H1 (cell line): ENCODE results near the gene ATP11C. TPM values are rescaled to one million over a fixed set of nuclear protein-coding genes. Genes with fewer than 3 reads are reported as not detected.
"Not testable (repeated sequence)": the region's sequence is repeated elsewhere in the genome, so short reads cannot be mapped to it uniquely, and the experiment has no call there.

Experiments used
- CTCF ChIA-PET: fragments of 300-600 bp; sonication (Branson Sonifier 250); formaldehyde crosslinking; loops from one replicate; lab custom pipeline; 2021; ENCODE audit not compliant: partially characterized antibody; lab: Charles Lee
- POLR2A ChIA-PET: fragments of 300-600 bp; sonication (Branson Sonifier 250); formaldehyde crosslinking; loops from one replicate; lab custom pipeline; 2021; ENCODE audit warnings: inconsistent platforms; ENCODE audit not compliant: partially characterized antibody; lab: Charles Lee
- DNase-seq, 2 experiments: peaks; one replicate each; pipeline versions ENCODE4 v3.0.0 to v3.0.0-alpha.2; 2010 to 2022; ENCODE audit warnings: low spot score in 2 of 2, low read depth in 1 of 2, mixed read lengths in 1 of 2
- FAIRE-seq: peaks from 2 replicates; lab custom pipeline; 2011; peaks lifted over from hg19 to GRCh38; lab: Jason Lieb, UNC
- H2AFZ ChIP-seq: 2 replicates; pipeline ENCODE4 v1.8.1; 2012; ENCODE audit warnings: low read length, inconsistent platforms
- H2AK5ac ChIP-seq: 2 replicates; pipeline ENCODE4 v1.6.1; 2013; ENCODE audit warnings: low read depth, low read length
- H2BK120ac ChIP-seq: replicated peaks from 2 replicates; pipeline ENCODE3; 2013; ENCODE audit warnings: low read depth, low read length, inconsistent platforms
- H2BK12ac ChIP-seq: 2 replicates; pipeline ENCODE4 v1.6.1; 2013; ENCODE audit warnings: low read depth, low read length
- H2BK15ac ChIP-seq: 2 replicates; pipeline ENCODE4 v1.6.1; 2013; ENCODE audit warnings: low read length
- H2BK20ac ChIP-seq: 2 replicates; pipeline ENCODE4 v1.6.1; 2013; ENCODE audit warnings: low read length
- H2BK5ac ChIP-seq: 2 replicates; pipeline ENCODE4 v1.6.1; 2013; ENCODE audit warnings: low read depth, low read length
- H3K14ac ChIP-seq: 2 replicates; pipeline ENCODE4 v1.6.1; 2013; ENCODE audit warnings: inconsistent platforms; ENCODE audit not compliant: insufficient read length
- H3K18ac ChIP-seq: 2 replicates; pipeline ENCODE4 v1.6.1; 2013; ENCODE audit warnings: low read length; ENCODE audit errors: extremely low read depth
- H3K23ac ChIP-seq: 2 replicates; pipeline ENCODE4 v1.6.1; 2013; ENCODE audit warnings: inconsistent platforms; ENCODE audit not compliant: insufficient read length
- H3K23me2 ChIP-seq: 2 replicates; pipeline ENCODE4 v1.6.1; 2013; ENCODE audit warnings: low read depth, low read length
- H3K27ac ChIP-seq: 2 replicates; pipeline ENCODE4 v1.6.1; 2011; ENCODE audit warnings: low read depth, low read length, inconsistent platforms
- H3K27me3 ChIP-seq, 4 experiments: replicated peaks in 1 of 4; 1 replicate in 1 of 4; 2 replicates in 3 of 4; pipeline versions ENCODE4 v1.6.1 to v1.8.1; 2011 to 2013; ENCODE audit warnings: low read length in 3 of 4, mild to moderate bottlenecking in 3 of 4, inconsistent platforms in 2 of 4, mixed read lengths in 2 of 4, moderate library complexity in 1 of 4; ENCODE audit not compliant: control insufficient read depth in 3 of 4, insufficient read depth in 3 of 4; ENCODE audit errors: extremely low read depth in 1 of 4
- H3K36me3 ChIP-seq, 4 experiments: 2 replicates each; pipeline versions ENCODE4 v1.6.1 to v1.8.1; 2011 to 2013; ENCODE audit warnings: mild to moderate bottlenecking in 4 of 4, low read length in 3 of 4, moderate library complexity in 2 of 4, control low read depth in 1 of 4, inconsistent platforms in 1 of 4; ENCODE audit not compliant: insufficient read depth in 4 of 4, control insufficient read depth in 2 of 4
- H3K4ac ChIP-seq: replicated peaks from 2 replicates; pipeline ENCODE3; 2013; ENCODE audit warnings: low read length, low read depth, mixed read lengths, inconsistent platforms; ENCODE audit not compliant: insufficient read length
- H3K4me1 ChIP-seq, 4 experiments: replicated peaks in 1 of 4; 1 replicate in 1 of 4; 2 replicates in 3 of 4; pipeline versions ENCODE4 v1.6.1 to v1.8.1; 2011 to 2013; ENCODE audit warnings: low read length in 3 of 4, inconsistent platforms in 2 of 4, mixed read lengths in 1 of 4; ENCODE audit not compliant: insufficient read depth in 4 of 4, control insufficient read depth in 3 of 4
- H3K4me2 ChIP-seq, 2 experiments: 2 replicates each; pipeline versions ENCODE4 v1.6.1 to v1.8.1; 2011 to 2013; ENCODE audit warnings: low read depth in 2 of 2, low read length in 2 of 2, control low read depth in 1 of 2, inconsistent platforms in 1 of 2, mild to moderate bottlenecking in 1 of 2; ENCODE audit not compliant: insufficient read depth in 1 of 2
- H3K4me3 ChIP-seq, 4 experiments: fragments of 200-600, 300-600 bp in 1 of 4; sonication (generic), shearing (Covaris generic), sonication (Bioruptor Twin) in 1 of 4; 2 replicates each; pipeline versions ENCODE4 v1.5.1 to v1.8.1; 2011 to 2016; ENCODE audit warnings: low read length in 4 of 4, low read depth in 3 of 4, control low read depth in 2 of 4, inconsistent platforms in 2 of 4, mild to moderate bottlenecking in 2 of 4, mixed read lengths in 1 of 4, moderate library complexity in 1 of 4; ENCODE audit not compliant: insufficient read depth in 2 of 4; ENCODE audit errors: extremely low read depth in 1 of 4
- H3K56ac ChIP-seq: replicated peaks from 2 replicates; pipeline ENCODE3; 2013; ENCODE audit warnings: low read depth, mild to moderate bottlenecking, mixed read lengths, low read length, inconsistent platforms; ENCODE audit not compliant: insufficient read length
- H3K79me1 ChIP-seq: 2 replicates; pipeline ENCODE4 v1.6.1; 2013; ENCODE audit warnings: low read depth, low read length, control low read depth
- H3K79me2 ChIP-seq, 2 experiments: 2 replicates each; pipeline versions ENCODE4 v1.6.1 to v1.8.1; 2012 to 2013; ENCODE audit warnings: low read length in 2 of 2, mild to moderate bottlenecking in 2 of 2, inconsistent platforms in 1 of 2; ENCODE audit not compliant: insufficient read depth in 2 of 2, control insufficient read depth in 1 of 2
- H3K9ac ChIP-seq, 4 experiments: replicated peaks in 1 of 4; 1 replicate in 1 of 4; 2 replicates in 3 of 4; pipeline versions ENCODE4 v1.6.1 to v1.8.1; 2011 to 2013; ENCODE audit warnings: low read depth in 3 of 4, low read length in 3 of 4, control low read depth in 2 of 4, mild to moderate bottlenecking in 2 of 4, moderate library complexity in 2 of 4, inconsistent platforms in 1 of 4; ENCODE audit errors: extremely low read depth in 1 of 4
- H3K9me3 ChIP-seq, 2 experiments: 2 replicates each; pipeline versions ENCODE4 v1.6.1 to v1.8.1; 2012 to 2013; ENCODE audit warnings: mild to moderate bottlenecking in 2 of 2, moderate library complexity in 2 of 2, control low read depth in 1 of 2, inconsistent platforms in 1 of 2, low read depth in 1 of 2, low read length in 1 of 2, mixed read lengths in 1 of 2; ENCODE audit not compliant: insufficient read depth in 2 of 2
- H4K20me1 ChIP-seq, 2 experiments: replicated peaks in 1 of 2; 2 replicates each; pipeline versions ENCODE3 to v1.8.1; 2011 to 2013; ENCODE audit warnings: inconsistent platforms in 2 of 2, low read length in 2 of 2, mild to moderate bottlenecking in 1 of 2; ENCODE audit not compliant: insufficient read depth in 2 of 2, control insufficient read depth in 1 of 2
- H4K5ac ChIP-seq: 2 replicates; pipeline ENCODE4 v1.6.1; 2013; ENCODE audit warnings: low read length, low read depth, mixed read lengths, inconsistent platforms; ENCODE audit not compliant: insufficient read length
- H4K8ac ChIP-seq: 2 replicates; pipeline ENCODE4 v1.8.0; 2013; ENCODE audit warnings: mild to moderate bottlenecking, moderate library complexity, low read length, inconsistent platforms; ENCODE audit not compliant: insufficient read depth; ENCODE audit errors: extremely low read depth
- H4K91ac ChIP-seq: replicated peaks from 2 replicates; pipeline ENCODE3; 2013; ENCODE audit warnings: low read length, mixed read lengths, inconsistent platforms; ENCODE audit not compliant: insufficient read length
- CEBPB ChIP-seq: IDR thresholded peaks from 2 replicates; pipeline ENCODE4 v1.6.1; 2012; ENCODE audit warnings: low read depth, low read length
- CHD2 ChIP-seq: IDR thresholded peaks from 2 replicates; pipeline ENCODE4 v1.6.1; 2012; ENCODE audit warnings: low read length, improper control_type of control experiment
- CTBP2 ChIP-seq: IDR thresholded peaks from 2 replicates; pipeline ENCODE4 v1.7.0; 2011; ENCODE audit warnings: borderline replicate concordance, mild to moderate bottlenecking, moderate library complexity, mixed read lengths, low read length; ENCODE audit not compliant: insufficient read depth, insufficient read length
- EP300 ChIP-seq, 2 experiments: IDR thresholded peaks; 1 replicate in 1 of 2; 2 replicates in 1 of 2; pipeline ENCODE4 v1.6.1; 2011 to 2012; ENCODE audit warnings: low read depth in 2 of 2, low read length in 2 of 2, mild to moderate bottlenecking in 2 of 2, borderline replicate concordance in 1 of 2, inconsistent platforms in 1 of 2, moderate library complexity in 1 of 2
- TCF12 ChIP-seq: IDR thresholded peaks from 2 replicates; pipeline ENCODE4 v1.6.1; 2011; ENCODE audit warnings: low read depth, mild to moderate bottlenecking, low read length
- WGBS, 2 experiments: shearing (Covaris generic) in 1 of 2; methylation state at CpG; one replicate each; pipeline versions ENCODE4 v1.1.6 to v1.1.7; 2013 to 2015; ENCODE audit warnings: low lambda C conversion rate in 2 of 2, mixed read lengths in 2 of 2, inconsistent platforms in 1 of 2, low coverage in 1 of 2, missing lambda C conversion rate in 1 of 2; ENCODE audit not compliant: insufficient replicate concordance in 2 of 2, insufficient coverage in 1 of 2, insufficient read length in 1 of 2; ENCODE audit errors: extremely low coverage in 1 of 2, missing lambda C conversion rate in 1 of 2; 5-methylcytosine and 5-hydroxymethylcytosine counted together
- polyA plus RNA-seq, 7 experiments: library from polyadenylated mRNA; depleted of rRNA in 3 of 7; stranded (reverse) in 5 of 7; unstranded in 2 of 7; fragments of >200 nt in 5 of 7; fragments of 200-250 nt in 2 of 7; gene quantifications; 1 replicate in 5 of 7; 2 replicates in 1 of 7; 4 replicates in 1 of 7; pipeline versions ENCODE4 v1.2.1 to v1.2.3, GENCODE V29; 2011 to 2013; ENCODE audit warnings: missing spikeins in 2 of 7, mixed read lengths in 2 of 7
- total RNA-seq: library from RNA; stranded (reverse); fragmentation: NEBNext Ultra II Directional; extraction: Animal tissue kit (Norgen Biotek cat#: 25700); gene quantifications from 2 replicates; pipeline ENCODE4 v1.2.1, GENCODE V29; 2021

ATP11C gene
- total and polyA plus RNA-seq, 2 of the 8 experiments (the other 6 are each of a cell fraction or from before 2014, with no cell fraction given): 14.7 to 52.1 TPM

GRCh38 chrX:139691493-139691842 lies 241.4 kb downstream of the ATP11C start (continued):
- TF ChIP-seq CTBP2: no peak
- TF ChIP-seq CHD2: no peak
- TF ChIP-seq CEBPB: no peak
- no peak for TF ChIP-seq TCF12
- no peak for TF ChIP-seq EP300 (IDR thresholded peaks at IDR 0.05; ENCODE audit: borderline replicate concordance in 1 of 2, low read depth in 2 of 2, low read length in 2 of 2)
- TF ChIP-seq, all 59 proteins: peak for 0

- H4K91ac ChIP-seq, H3K4me3 ChIP-seq, H3K4me2 ChIP-seq, H4K5ac ChIP-seq, H3K18ac ChIP-seq, H3K36me3 ChIP-seq, H3K23me2 ChIP-seq, H3K27ac ChIP-seq, H2AK5ac ChIP-seq, H3K23ac ChIP-seq, H3K79me2 ChIP-seq, H3K4me1 ChIP-seq, H4K20me1 ChIP-seq, H2BK20ac ChIP-seq, H3K9ac ChIP-seq, POLR2A ChIA-PET, H3K27me3 ChIP-seq, H2BK5ac ChIP-seq, H2BK15ac ChIP-seq, H2BK12ac ChIP-seq, H3K9me3 ChIP-seq, DNase-seq, FAIRE-seq, H3K79me1 ChIP-seq, H3K56ac ChIP-seq, CTCF ChIA-PET, H4K8ac ChIP-seq, H3K14ac ChIP-seq, H3K4ac ChIP-seq, H2AFZ ChIP-seq, H2BK120ac ChIP-seq: not testable (repeated sequence)
- 90% methylated on average over 7 of the region's 7 CpGs; no CpG with 5 or more reads in 1 of the 2 experiments for WGBS, 2 experiments
These were observed 247.7 kb downstream of the ATP11C start for GRCh38 chrX:139685175-139685574.
